HK-2 (cell line): ENCODE results near the gene GSS.
A peak's percentile ranks its signal among the peaks of the same experiment; 100 is the strongest.

Experiments used
- DNase-seq: peaks from one replicate; pipeline ENCODE4 v3.0.0-alpha.2; 2018; ENCODE audit not compliant: unreplicated experiment

The GSS gene

GRCh38 chr20:34978092-34978744, 22.6 kb upstream of the GSS start:
- DNase-seq: no peak

GRCh38 chr20:34977365-34978091, 21.9 kb upstream of the GSS start:
- DNase-seq: no peak

GRCh38 chr20:34976286-34976685, 20.7 kb upstream of the GSS start:
- no peak for DNase-seq

- DNase-seq: no peak
Measured at GRCh38 chr20:34974246-34974645, 18.6 kb upstream of the GSS start.

- no peak for DNase-seq
Measured at GRCh38 chr20:34971561-34972235, 16.1 kb upstream of the GSS start.

GRCh38 chr20:34970846-34971560, 15.4 kb upstream of the GSS start:
- no peak for DNase-seq

GRCh38 chr20:34970193-34970840, 14.7 kb upstream of the GSS start:
- DNase-seq: no peak

- DNase-seq: no peak
Measured at GRCh38 chr20:34968042-34968775, 12.6 kb upstream of the GSS start.

GRCh38 chr20:34967421-34967820, 11.8 kb upstream of the GSS start:
- DNase-seq: no peak

GRCh38 chr20:34965051-34965450, 9.4 kb upstream of the GSS start:
- DNase-seq: no peak

- DNase-seq: no peak
Measured at GRCh38 chr20:34964486-34964885, 8.9 kb upstream of the GSS start.

GRCh38 chr20:34956751-34957472, 1.3 kb upstream of the GSS start:
- no peak for DNase-seq

GRCh38 chr20:34956041-34956458, 444 bp upstream of the GSS start:
- DNase-seq: no peak

- DNase-seq: peak; percentile 70
Measured at GRCh38 chr20:34954904-34955230, 739 bp downstream of the GSS start.

- DNase-seq: no peak
Measured at GRCh38 chr20:34953960-34954359, 1.6 kb downstream of the GSS start.

GRCh38 chr20:34952671-34953070, 2.9 kb downstream of the GSS start:
- DNase-seq: no peak

- no peak for DNase-seq
Measured at GRCh38 chr20:34951652-34952051, 4.0 kb downstream of the GSS start.

- DNase-seq: no peak
Measured at GRCh38 chr20:34951252-34951651, 4.4 kb downstream of the GSS start.

- no peak for DNase-seq
Measured at GRCh38 chr20:34949120-34949519, 6.5 kb downstream of the GSS start.

GRCh38 chr20:34948030-34948429, 7.6 kb downstream of the GSS start:
- DNase-seq: no peak

- DNase-seq: no peak
Measured at GRCh38 chr20:34947336-34947735, 8.3 kb downstream of the GSS start.
